SK-N-MC (cell line): ENCODE measurements around the gene KIAA0753.

Experiments
- EZH2 ChIP-seq: fragments of 200-600 bp; sonication (generic); IDR thresholded peaks from one replicate; pipeline ENCODE4 v1.6.1; 2017; ENCODE audit warnings: antibody characterized with exemption
- FOXP2 ChIP-seq: optimal IDR thresholded peaks from 2 replicates; pipeline ENCODE3; 2011; ENCODE audit warnings: mild to moderate bottlenecking, moderate library complexity; ENCODE audit not compliant: insufficient read depth; ENCODE audit errors: extremely low read length, control extremely low read depth
- POLR2AphosphoS5 ChIP-seq: IDR thresholded peaks from 2 replicates; pipeline ENCODE4 v1.6.1; 2012; ENCODE audit warnings: mild to moderate bottlenecking, low read depth, low read length, borderline replicate concordance

GRCh38 chr17:6669479-6670212, 29.1 kb upstream of the KIAA0753 start:
- TF ChIP-seq EZH2 (no peak), POLR2AphosphoS5 (no peak), FOXP2 (no peak)
